Ovary (tissue), 9 donors: ENCODE data around the gene RAB40C. TPM values are rescaled to one million over a fixed set of nuclear protein-coding genes. Genes with fewer than 3 reads are reported as not detected.
A peak's percentile ranks its signal among the peaks of the same experiment; 100 is the strongest.

Experiments used
- DNase-seq, 5 donors: peaks; one replicate each; pipeline ENCODE4 v3.0.0-alpha.2; 2019 to 2020
- H3K27ac ChIP-seq, 2 donors: fragments of 200-600 bp; one replicate each; pipeline versions ENCODE4 v1.5.1 to v1.8.0; 2019 to 2022
- H3K27me3 ChIP-seq: fragments of 200-600 bp; one replicate; pipeline ENCODE4 v1.8.0; 2022
- H3K36me3 ChIP-seq: fragments of 200-600 bp; sonication (generic); one replicate; pipeline ENCODE4 v1.5.1; 2019
- H3K4me1 ChIP-seq: one replicate; pipeline ENCODE4 v1.8.1; 2013; ENCODE audit warnings: mild to moderate bottlenecking, moderate library complexity; ENCODE audit not compliant: insufficient read depth
- H3K4me3 ChIP-seq: fragments of 200-600 bp; sonication (generic); one replicate; pipeline ENCODE4 v1.5.1; 2017
- H3K9me3 ChIP-seq, 2 donors: fragments of 200-600 bp in 1 of 2; sonication (generic) in 1 of 2; one replicate each; pipeline versions ENCODE4 v1.5.1 to v1.8.1; 2013 to 2019; ENCODE audit warnings: mild to moderate bottlenecking in 1 of 2, moderate library complexity in 1 of 2
- EP300 ChIP-seq: sonication (generic); formaldehyde crosslinking; IDR thresholded peaks from one replicate; pipeline ENCODE4 v1.6.1; 2017; ENCODE audit warnings: antibody characterized with exemption
- POLR2A ChIP-seq: fragments of 450-650 bp; IDR thresholded peaks from one replicate; pipeline ENCODE4 v1.6.1; 2017; ENCODE audit warnings: antibody characterized with exemption, mild to moderate bottlenecking, moderate library complexity
- WGBS, 3 donors: extraction: QIAGEN DNeasy Blood & Tissue Kit in 1 of 3; methylation state at CpG; one replicate each; pipeline versions ENCODE4 v1.1.5 to v1.1.7; 2013 to 2017; 5-methylcytosine and 5-hydroxymethylcytosine counted together
- intact Hi-C, 4 donors: fragments of 100-400 bp; cut with DNase I; formaldehyde crosslinking; loops; one replicate each; pipeline versions ENCODE4 v1.11.0 to v1.15.1; 2022 to 2023
- polyA plus RNA-seq, 2 donors: library from polyadenylated mRNA; stranded (reverse); fragments of 200-250 nt in 1 of 2; fragments of 350-450 nt in 1 of 2; fragmentation: Illumina TruSeq in 1 of 2; extraction: RNeasy Lipid Tissue Mini Kit (QIAGEN cat#74804) in 1 of 2; gene quantifications; one replicate each; pipeline ENCODE4 v1.2.3, GENCODE V29; 2013 to 2014
- total RNA-seq, 7 donors: library from RNA; depleted of rRNA in 2 of 7; stranded (reverse); fragments of >200 nt in 2 of 7; fragmentation: NEBNext Ultra II Directional in 3 of 7; extraction: Animal tissue kit (Norgen Biotek cat#: 25700) in 3 of 7; gene quantifications; one replicate each; pipeline versions ENCODE4 v1.1.0 to v1.2.4, GENCODE V29; 2016 to 2023
- TF ChIP-seq, protein P1 (sequence below), 3 donors: fragments of 450-650 bp in 2 of 3; fragments of 200-600 bp in 1 of 3; IDR thresholded peaks; one replicate each; pipeline versions ENCODE4 v1.5.1 to v1.8.0; 2016 to 2022; ENCODE audit warnings: antibody characterized with exemption in 3 of 3, mild to moderate bottlenecking in 1 of 3
- donor health status: DM: no; HTN: no; CAD: no; lungs with moderate emphysema.
- donor health status: DM: no; HTN: no; CAD: no.
- donor health status: Bipolar disorder and iron deficiency.
- donor health status: DM: yes; HTN: yes; CAD: no.
- donor health status: DM: no; HTN: no; CAD: no.
- donor health status: DM: yes; HTN: yes; CAD: no.

The RAB40C gene
- total and polyA plus RNA-seq, 9 donors: 1.9 to 24.1 (median 21.0) TPM

DNA sequence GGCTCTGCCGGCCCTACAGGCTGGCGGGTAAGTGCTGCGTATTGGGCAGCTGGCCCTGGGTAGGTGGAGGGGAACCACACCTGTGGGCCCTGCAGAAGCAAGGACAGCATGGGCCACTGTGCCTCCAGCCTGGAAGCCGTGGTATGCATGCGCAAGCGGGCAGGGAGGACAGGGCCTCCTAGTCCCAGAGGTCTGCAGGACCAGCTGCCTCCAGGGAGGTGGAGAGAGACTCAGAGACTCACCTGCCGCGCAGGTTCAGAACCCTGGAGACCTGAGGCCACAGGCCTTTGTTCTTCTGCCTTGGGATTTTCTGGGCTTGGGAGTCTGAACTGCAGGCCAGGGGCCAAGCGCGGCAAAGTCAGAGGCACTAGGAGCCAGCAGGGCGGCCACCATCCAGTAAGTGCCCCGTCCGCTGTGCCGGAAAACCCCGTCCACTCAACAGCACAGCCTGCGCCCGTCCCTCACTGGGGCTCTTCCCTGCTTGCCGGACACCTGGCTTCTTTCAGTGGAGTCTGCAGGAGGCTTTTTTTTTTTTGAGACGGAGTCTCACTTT lies 8.8 kb upstream of the RAB40C start:
- Histone ChIP-seq H3K4me1 (no peaks in the 10 kb centered on the region), H3K4me3 (no peak overlapping the region), H3K27me3 (no peaks in the 10 kb centered on the region), H3K27ac (no peak overlapping the region), H3K9me3 (no peaks in the 10 kb centered on the region), H3K36me3 (no peaks in the 10 kb centered on the region)
- intact Hi-C loops: loop anchor here in 2 of 4 donors (5.0 kb wide), 2 partner anchors 61 to 81 kb away; partner anchors contain the start of gene MCRIP2 (in 1 of the 2)
- 96 to 97% (median 97%) methylated on average over 19 of the region's 19 CpGs for WGBS, 3 donors
- TF ChIP-seq, protein P1, sequence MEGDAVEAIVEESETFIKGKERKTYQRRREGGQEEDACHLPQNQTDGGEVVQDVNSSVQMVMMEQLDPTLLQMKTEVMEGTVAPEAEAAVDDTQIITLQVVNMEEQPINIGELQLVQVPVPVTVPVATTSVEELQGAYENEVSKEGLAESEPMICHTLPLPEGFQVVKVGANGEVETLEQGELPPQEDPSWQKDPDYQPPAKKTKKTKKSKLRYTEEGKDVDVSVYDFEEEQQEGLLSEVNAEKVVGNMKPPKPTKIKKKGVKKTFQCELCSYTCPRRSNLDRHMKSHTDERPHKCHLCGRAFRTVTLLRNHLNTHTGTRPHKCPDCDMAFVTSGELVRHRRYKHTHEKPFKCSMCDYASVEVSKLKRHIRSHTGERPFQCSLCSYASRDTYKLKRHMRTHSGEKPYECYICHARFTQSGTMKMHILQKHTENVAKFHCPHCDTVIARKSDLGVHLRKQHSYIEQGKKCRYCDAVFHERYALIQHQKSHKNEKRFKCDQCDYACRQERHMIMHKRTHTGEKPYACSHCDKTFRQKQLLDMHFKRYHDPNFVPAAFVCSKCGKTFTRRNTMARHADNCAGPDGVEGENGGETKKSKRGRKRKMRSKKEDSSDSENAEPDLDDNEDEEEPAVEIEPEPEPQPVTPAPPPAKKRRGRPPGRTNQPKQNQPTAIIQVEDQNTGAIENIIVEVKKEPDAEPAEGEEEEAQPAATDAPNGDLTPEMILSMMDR (IDR thresholded peaks at IDR 0.05): no peak
- TF ChIP-seq POLR2A (no peak), EP300 (no peak)
- DNase-seq: no peak

DNA sequence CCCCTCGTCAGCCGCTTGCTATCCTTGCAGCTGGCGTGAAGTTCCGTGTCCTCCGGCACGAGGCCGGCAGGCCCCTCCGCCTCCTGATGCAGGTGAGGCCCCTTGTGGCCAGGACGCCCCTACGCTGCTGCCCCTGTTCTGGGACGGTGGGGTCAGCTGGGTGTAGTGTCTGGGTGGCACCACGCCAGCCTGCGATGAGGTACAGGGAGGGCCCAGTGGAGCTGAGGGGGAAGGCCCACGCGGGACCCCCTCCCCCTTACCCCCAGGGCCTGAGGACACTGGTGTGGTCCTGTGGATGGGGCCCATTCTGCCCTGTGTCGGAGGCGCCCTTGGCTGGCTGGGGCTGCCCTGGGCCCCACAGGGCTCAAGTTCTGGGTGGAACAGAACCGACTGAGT lies 7.7 kb upstream of the RAB40C start:
- no peak for TF ChIP-seq EP300
- TF ChIP-seq POLR2A: no peak
- TF ChIP-seq, protein P1 (IDR thresholded peaks at IDR 0.05): no peak
- H3K27ac ChIP-seq: no peak overlapping the region
- intact Hi-C loops: loop anchor here in 2 of 4 donors (5.0 kb wide), 2 partner anchors 60 to 80 kb away; partner anchors contain the start of gene MCRIP2 (in 1 of the 2)
- no peak overlapping the region for H3K4me3 ChIP-seq
- no peaks in the 10 kb centered on the region for H3K4me1 ChIP-seq
- H3K27me3 ChIP-seq: no peaks in the 10 kb centered on the region
- H3K36me3 ChIP-seq: no peaks in the 10 kb centered on the region
- H3K9me3 ChIP-seq: no peaks in the 10 kb centered on the region
- DNase-seq: no peak
- 80 to 88% (median 82%) methylated on average over 14 to 18 of the region's 18 CpGs for WGBS, 3 donors

DNA sequence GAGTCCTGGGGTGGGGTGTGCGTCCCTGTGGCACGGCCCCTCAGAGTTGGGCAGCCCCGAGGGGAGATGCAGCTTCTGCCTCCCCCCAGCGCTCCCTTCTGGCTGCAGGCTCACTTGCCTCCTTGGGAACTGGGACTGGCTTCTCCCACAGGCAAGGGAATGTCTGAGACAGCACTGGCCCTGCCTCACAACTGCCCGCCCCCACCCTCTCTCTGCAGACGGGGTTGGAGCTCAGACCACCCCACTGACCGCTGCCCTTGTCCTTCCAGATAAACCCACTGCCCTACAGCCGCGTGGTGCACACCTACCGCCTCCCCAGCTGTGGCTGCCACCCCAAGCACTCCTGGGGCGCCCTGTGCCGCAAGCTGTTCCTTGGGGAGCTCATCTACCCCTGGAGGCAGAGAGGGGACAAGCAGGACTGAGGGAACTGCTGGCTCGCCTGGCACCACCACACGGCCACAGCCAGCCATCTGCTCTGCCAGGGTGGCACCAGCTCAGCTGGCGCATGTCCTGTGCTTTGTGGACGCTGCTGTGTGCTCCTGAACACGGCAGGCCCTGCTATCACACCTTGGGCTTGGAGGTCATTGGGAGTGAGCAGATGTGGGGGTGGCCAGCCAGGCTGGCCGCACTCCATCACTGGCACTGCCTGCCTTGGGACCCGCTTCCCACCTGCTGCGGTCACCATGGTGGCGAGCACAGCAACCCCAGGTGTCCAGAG lies 7.1 kb upstream of the RAB40C start:
- WGBS, 3 donors: 82 to 85% (median 83%) methylated on average over 21 of the region's 21 CpGs
- no peak overlapping the region for H3K27ac ChIP-seq
- no peaks in the 10 kb centered on the region for H3K27me3 ChIP-seq
- H3K9me3 ChIP-seq: no peaks in the 10 kb centered on the region
- no peak for TF ChIP-seq POLR2A
- no peak for TF ChIP-seq EP300
- TF ChIP-seq, protein P1 (IDR thresholded peaks at IDR 0.05): no peak
- no peak for DNase-seq
- H3K4me3 ChIP-seq: no peak overlapping the region
- H3K4me1 ChIP-seq: no peaks in the 10 kb centered on the region
- H3K36me3 ChIP-seq: no peaks in the 10 kb centered on the region
- intact Hi-C loops: loop anchor here in 2 of 4 donors (5.0 kb wide), 2 partner anchors 60 to 80 kb away; partner anchors contain the start of gene MCRIP2 (in 1 of the 2)

DNA sequence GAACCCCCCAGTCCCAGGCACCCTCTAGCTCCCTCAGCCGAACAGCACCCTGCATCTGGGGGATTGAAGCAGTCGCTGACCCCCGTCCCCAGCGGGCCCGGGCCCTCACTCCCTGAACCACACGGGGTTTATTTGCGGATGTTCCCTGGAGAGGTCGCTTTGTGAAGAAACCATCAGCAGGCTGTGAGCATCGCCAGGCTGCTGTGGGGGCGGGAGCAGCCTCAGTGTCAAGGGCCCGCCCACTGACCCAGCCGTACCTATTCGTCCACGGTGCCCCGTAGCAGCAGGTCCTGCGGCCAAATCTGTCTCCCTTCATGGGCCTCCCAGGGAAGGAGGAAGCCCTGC lies 6.4 kb upstream of the RAB40C start:
- 49 to 56% (median 52%) methylated on average over 10 to 16 of the region's 16 CpGs for WGBS, 3 donors
- Histone ChIP-seq H3K27me3 (no peaks in the 10 kb centered on the region), H3K27ac (no peak overlapping the region), H3K9me3 (no peaks in the 10 kb centered on the region), H3K36me3 (no peaks in the 10 kb centered on the region), H3K4me1 (peaks cover 6% of the 10 kb centered on the region), H3K4me3 (no peak overlapping the region)
- peak in 1 of 5 donors; percentile 21 for DNase-seq
- TF ChIP-seq, protein P1 (IDR thresholded peaks at IDR 0.05): no peak
- no peak for TF ChIP-seq EP300
- TF ChIP-seq POLR2A: no peak
- intact Hi-C loops: loop anchor here in 2 of 4 donors (5.0 kb wide), 2 partner anchors 59 to 79 kb away; partner anchors contain the start of gene MCRIP2 (in 1 of the 2)
